WTC11 (cell line): ENCODE measurements around the gene MEIS1. TPM values are rescaled to one million over a fixed set of nuclear protein-coding genes. Genes with fewer than 3 reads are reported as not detected.

Source experiments
- ATAC-seq: fragments of 200-7000 bp; cut with Tn5 transposase; 2 replicates; pipeline ENCODE4 v1.10.0; 2021; ENCODE audit warnings: mild to moderate bottlenecking, moderate library complexity
- CTCF ChIA-PET: fragments of 300-600 bp; sonication (Branson Sonifier 250); formaldehyde crosslinking; loops from one replicate; lab custom pipeline; 2021; ENCODE audit warnings: antibody characterized with exemption; lab: Charles Lee
- POLR2A ChIA-PET: fragments of 350-600 bp; sonication (Branson Sonifier 250); formaldehyde crosslinking; loops from one replicate; lab custom pipeline; 2021; ENCODE audit warnings: antibody characterized with exemption; lab: Charles Lee
- DNase-seq: peaks from one replicate; pipeline ENCODE4 v3.0.0; 2021; ENCODE audit warnings: low spot score
- H3K27ac Mint-ChIP-seq: 2 replicates; pipeline ENCODE4 v1.8.0; 2021; ENCODE audit warnings: mixed read lengths
- H3K27me3 Mint-ChIP-seq: 2 replicates; pipeline ENCODE4 v1.8.0; 2021; ENCODE audit warnings: low read depth, mild to moderate bottlenecking, moderate library complexity, mixed read lengths
- H3K36me3 Mint-ChIP-seq: 2 replicates; pipeline ENCODE4 v1.8.0; 2021; ENCODE audit warnings: mixed read lengths
- H3K4me1 Mint-ChIP-seq: 2 replicates; pipeline ENCODE4 v1.8.0; 2022; ENCODE audit warnings: mixed read lengths
- H3K4me3 Mint-ChIP-seq: 2 replicates; pipeline ENCODE4 v1.8.0; 2021; ENCODE audit warnings: mild to moderate bottlenecking, moderate library complexity, mixed read lengths
- H3K9me3 Mint-ChIP-seq: 2 replicates; pipeline ENCODE4 v1.8.0; 2021; ENCODE audit warnings: mixed read lengths
- ATF6 ChIP-seq: sonication (generic); formaldehyde crosslinking; IDR thresholded peaks from 2 replicates; pipeline ENCODE4 v1.8.1; 2023; ENCODE audit warnings: mild to moderate bottlenecking, missing genetic modification reagents
- E2F4 ChIP-seq: sonication (generic); formaldehyde crosslinking; IDR thresholded peaks from 2 replicates; pipeline ENCODE4 v1.8.1; 2022; ENCODE audit warnings: low read depth, mild to moderate bottlenecking, moderate library complexity, missing genetic modification reagents, borderline replicate concordance
- FOXP1 ChIP-seq: sonication (generic); formaldehyde crosslinking; IDR thresholded peaks from 2 replicates; pipeline ENCODE4 v1.8.0; 2022; ENCODE audit warnings: missing genetic modification reagents, mild to moderate bottlenecking, moderate library complexity, borderline replicate concordance
- FOXP4 ChIP-seq: sonication (generic); formaldehyde crosslinking; IDR thresholded peaks from 2 replicates; pipeline ENCODE4 v1.8.0; 2022; ENCODE audit warnings: mild to moderate bottlenecking, missing genetic modification reagents
- GRHL2 ChIP-seq: fragments of 250-450 bp; sonication (Bioruptor Pico); IDR thresholded peaks from 2 replicates; pipeline ENCODE4 v1.8.0; 2022; ENCODE audit warnings: mild to moderate bottlenecking, moderate library complexity; ENCODE audit not compliant: insufficient replicate concordance, severe bottlenecking
- MYBL2 ChIP-seq: sonication (generic); formaldehyde crosslinking; IDR thresholded peaks from 2 replicates; pipeline ENCODE4 v1.8.1; 2023; ENCODE audit warnings: mild to moderate bottlenecking, moderate library complexity, missing genetic modification reagents
- NFATC4 ChIP-seq: fragments of 250-450 bp; sonication (Bioruptor Pico); IDR thresholded peaks from 2 replicates; pipeline ENCODE4 v1.9.0; 2021; ENCODE audit warnings: mild to moderate bottlenecking
- NFYB ChIP-seq: sonication (generic); formaldehyde crosslinking; conservative IDR thresholded peaks from 2 replicates; pipeline ENCODE4 v1.8.0; 2022; ENCODE audit warnings: low read depth, missing genetic modification reagents
- OVOL2 ChIP-seq: fragments of 250-450 bp; sonication (Bioruptor Pico); IDR thresholded peaks from 2 replicates; pipeline ENCODE4 v1.9.0; 2021; ENCODE audit warnings: mild to moderate bottlenecking, borderline replicate concordance
- RORB ChIP-seq: fragments of 250-450 bp; sonication (Bioruptor Pico); IDR thresholded peaks from 2 replicates; pipeline ENCODE4 v1.9.0; 2021; ENCODE audit warnings: mild to moderate bottlenecking
- TEAD4 ChIP-seq: sonication (generic); formaldehyde crosslinking; IDR thresholded peaks from 2 replicates; pipeline ENCODE4 v1.8.0; 2022; ENCODE audit warnings: mild to moderate bottlenecking, missing genetic modification reagents
- USF2 ChIP-seq: sonication (generic); formaldehyde crosslinking; IDR thresholded peaks from 2 replicates; pipeline ENCODE4 v1.8.1; 2023; ENCODE audit warnings: mild to moderate bottlenecking, missing genetic modification reagents, moderate library complexity
- ZNF121 ChIP-seq: sonication (generic); formaldehyde crosslinking; IDR thresholded peaks from 2 replicates; pipeline ENCODE4 v1.8.0; 2023; ENCODE audit warnings: missing genetic modification reagents
- ZNF232 ChIP-seq: sonication (generic); formaldehyde crosslinking; IDR thresholded peaks from 2 replicates; pipeline ENCODE4 v1.8.0; 2022; ENCODE audit warnings: mild to moderate bottlenecking, missing genetic modification reagents
- total RNA-seq: library from RNA; stranded (reverse); gene quantifications from 3 replicates; pipeline ENCODE4 v1.2.3, GENCODE V29; 2021
- TF ChIP-seq, protein P1 (sequence below): sonication (generic); formaldehyde crosslinking; IDR thresholded peaks from 2 replicates; pipeline ENCODE4 v1.8.1; 2023; ENCODE audit warnings: mild to moderate bottlenecking, missing genetic modification reagents, borderline replicate concordance
- TF ChIP-seq, protein P2 (sequence below): sonication (generic); formaldehyde crosslinking; IDR thresholded peaks from 2 replicates; pipeline ENCODE4 v1.8.1; 2023; ENCODE audit warnings: mild to moderate bottlenecking, moderate library complexity, missing genetic modification reagents

The MEIS1 gene
- total RNA-seq, 1 experiment from 2014 or later: 0.48 TPM

GRCh38 chr2:66437691-66438497, 3.0 kb downstream of the MEIS1 start (continued):
- TF ChIP-seq E2F4 (CRISPR knock-in tag): no peak

- ATAC-seq: no peak
- POLR2A ChIA-PET: interaction anchor here (0.6 kb wide), 1 partner anchor 14 kb away, joined by 4 read pairs; no protein-coding TSS in a partner anchor
- Mint-ChIP-seq H3K4me3 (no peak overlapping the region), H3K27me3 (peaks cover 100% of the 10 kb centered on the region), H3K36me3 (no peaks in the 10 kb centered on the region), H3K9me3 (no peaks in the 10 kb centered on the region), H3K4me1 (peaks cover 72% of the 10 kb centered on the region), H3K27ac (no peak overlapping the region)
- DNase-seq: no peak
- CTCF ChIA-PET: no interaction called here
- TF ChIP-seq NFATC4 (no peak), ZNF121 (CRISPR knock-in tag) (no peak), OVOL2 (CRISPR knock-in tag) (no peak), FOXP1 (no peak), ZNF232 (CRISPR knock-in tag) (no peak), NFYB (no peak), USF2 (no peak), GRHL2 (CRISPR knock-in tag) (no peak), TEAD4 (no peak), FOXP4 (CRISPR knock-in tag) (no peak), MYBL2 (no peak), RORB (CRISPR knock-in tag) (no peak), ATF6 (CRISPR knock-in tag) (no peak)
- TF ChIP-seq, protein P1, sequence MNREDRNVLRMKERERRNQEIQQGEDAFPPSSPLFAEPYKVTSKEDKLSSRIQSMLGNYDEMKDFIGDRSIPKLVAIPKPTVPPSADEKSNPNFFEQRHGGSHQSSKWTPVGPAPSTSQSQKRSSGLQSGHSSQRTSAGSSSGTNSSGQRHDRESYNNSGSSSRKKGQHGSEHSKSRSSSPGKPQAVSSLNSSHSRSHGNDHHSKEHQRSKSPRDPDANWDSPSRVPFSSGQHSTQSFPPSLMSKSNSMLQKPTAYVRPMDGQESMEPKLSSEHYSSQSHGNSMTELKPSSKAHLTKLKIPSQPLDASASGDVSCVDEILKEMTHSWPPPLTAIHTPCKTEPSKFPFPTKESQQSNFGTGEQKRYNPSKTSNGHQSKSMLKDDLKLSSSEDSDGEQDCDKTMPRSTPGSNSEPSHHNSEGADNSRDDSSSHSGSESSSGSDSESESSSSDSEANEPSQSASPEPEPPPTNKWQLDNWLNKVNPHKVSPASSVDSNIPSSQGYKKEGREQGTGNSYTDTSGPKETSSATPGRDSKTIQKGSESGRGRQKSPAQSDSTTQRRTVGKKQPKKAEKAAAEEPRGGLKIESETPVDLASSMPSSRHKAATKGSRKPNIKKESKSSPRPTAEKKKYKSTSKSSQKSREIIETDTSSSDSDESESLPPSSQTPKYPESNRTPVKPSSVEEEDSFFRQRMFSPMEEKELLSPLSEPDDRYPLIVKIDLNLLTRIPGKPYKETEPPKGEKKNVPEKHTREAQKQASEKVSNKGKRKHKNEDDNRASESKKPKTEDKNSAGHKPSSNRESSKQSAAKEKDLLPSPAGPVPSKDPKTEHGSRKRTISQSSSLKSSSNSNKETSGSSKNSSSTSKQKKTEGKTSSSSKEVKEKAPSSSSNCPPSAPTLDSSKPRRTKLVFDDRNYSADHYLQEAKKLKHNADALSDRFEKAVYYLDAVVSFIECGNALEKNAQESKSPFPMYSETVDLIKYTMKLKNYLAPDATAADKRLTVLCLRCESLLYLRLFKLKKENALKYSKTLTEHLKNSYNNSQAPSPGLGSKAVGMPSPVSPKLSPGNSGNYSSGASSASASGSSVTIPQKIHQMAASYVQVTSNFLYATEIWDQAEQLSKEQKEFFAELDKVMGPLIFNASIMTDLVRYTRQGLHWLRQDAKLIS (CRISPR knock-in tag): no peak
- TF ChIP-seq, protein P2, sequence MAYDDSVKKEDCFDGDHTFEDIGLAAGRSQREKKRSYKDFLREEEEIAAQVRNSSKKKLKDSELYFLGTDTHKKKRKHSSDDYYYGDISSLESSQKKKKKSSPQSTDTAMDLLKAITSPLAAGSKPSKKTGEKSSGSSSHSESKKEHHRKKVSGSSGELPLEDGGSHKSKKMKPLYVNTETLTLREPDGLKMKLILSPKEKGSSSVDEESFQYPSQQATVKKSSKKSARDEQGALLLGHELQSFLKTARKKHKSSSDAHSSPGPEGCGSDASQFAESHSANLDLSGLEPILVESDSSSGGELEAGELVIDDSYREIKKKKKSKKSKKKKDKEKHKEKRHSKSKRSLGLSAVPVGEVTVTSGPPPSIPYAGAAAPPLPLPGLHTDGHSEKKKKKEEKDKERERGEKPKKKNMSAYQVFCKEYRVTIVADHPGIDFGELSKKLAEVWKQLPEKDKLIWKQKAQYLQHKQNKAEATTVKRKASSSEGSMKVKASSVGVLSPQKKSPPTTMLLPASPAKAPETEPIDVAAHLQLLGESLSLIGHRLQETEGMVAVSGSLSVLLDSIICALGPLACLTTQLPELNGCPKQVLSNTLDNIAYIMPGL: no peak
Observed at GRCh38 chr2:66438498-66438833, 3.5 kb downstream of the MEIS1 start.
